ENCODE measurements around the gene INTS12. TPM values are rescaled to one million over a fixed set of nuclear protein-coding genes. Genes with fewer than 3 reads are reported as not detected.

The INTS12 gene
- total and polyA plus RNA-seq, 7 donors: 13.4 to 25.2 (median 21.0) TPM

DNA sequence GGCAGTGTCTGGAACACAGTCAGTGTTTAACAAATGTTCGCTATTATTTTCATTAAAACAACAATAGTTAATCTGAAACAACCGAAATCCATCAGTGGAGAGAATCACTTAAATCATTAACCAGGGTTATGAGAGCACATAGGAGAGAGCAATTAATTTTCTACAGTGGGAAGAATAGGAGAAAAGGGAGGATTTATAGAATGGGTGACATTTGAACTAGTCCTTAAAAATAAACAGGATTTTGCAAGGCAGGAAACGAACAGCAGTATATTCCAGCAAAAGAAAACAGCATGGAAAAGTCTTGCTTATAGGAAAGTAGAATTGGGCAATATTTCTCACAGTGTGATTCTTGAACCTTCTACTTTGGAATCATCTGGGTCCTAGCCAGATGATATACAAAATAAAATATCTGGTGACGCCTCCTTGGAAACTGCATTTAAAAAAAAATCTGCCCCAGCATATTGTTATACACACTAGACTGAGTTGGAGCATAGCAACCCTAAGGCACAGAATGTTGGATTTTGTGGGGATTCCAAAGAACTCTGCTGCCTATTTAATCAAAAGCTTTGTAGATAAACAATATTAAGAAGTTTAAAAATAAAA, 56.1 kb downstream of the INTS12 start:
- Histone ChIP-seq H3K36me3 (no peaks in the 10 kb centered on the region), H3K9me3 (no peaks in the 10 kb centered on the region), H3K4me3 (no peak overlapping the region), H3K4me1 (peaks cover 0 to 17% (median 3%) of the 10 kb centered on the region in 4 donors), H3K27ac (no peak overlapping the region), H3K27me3 (no peaks in the 10 kb centered on the region)
- TF ChIP-seq, protein P1, sequence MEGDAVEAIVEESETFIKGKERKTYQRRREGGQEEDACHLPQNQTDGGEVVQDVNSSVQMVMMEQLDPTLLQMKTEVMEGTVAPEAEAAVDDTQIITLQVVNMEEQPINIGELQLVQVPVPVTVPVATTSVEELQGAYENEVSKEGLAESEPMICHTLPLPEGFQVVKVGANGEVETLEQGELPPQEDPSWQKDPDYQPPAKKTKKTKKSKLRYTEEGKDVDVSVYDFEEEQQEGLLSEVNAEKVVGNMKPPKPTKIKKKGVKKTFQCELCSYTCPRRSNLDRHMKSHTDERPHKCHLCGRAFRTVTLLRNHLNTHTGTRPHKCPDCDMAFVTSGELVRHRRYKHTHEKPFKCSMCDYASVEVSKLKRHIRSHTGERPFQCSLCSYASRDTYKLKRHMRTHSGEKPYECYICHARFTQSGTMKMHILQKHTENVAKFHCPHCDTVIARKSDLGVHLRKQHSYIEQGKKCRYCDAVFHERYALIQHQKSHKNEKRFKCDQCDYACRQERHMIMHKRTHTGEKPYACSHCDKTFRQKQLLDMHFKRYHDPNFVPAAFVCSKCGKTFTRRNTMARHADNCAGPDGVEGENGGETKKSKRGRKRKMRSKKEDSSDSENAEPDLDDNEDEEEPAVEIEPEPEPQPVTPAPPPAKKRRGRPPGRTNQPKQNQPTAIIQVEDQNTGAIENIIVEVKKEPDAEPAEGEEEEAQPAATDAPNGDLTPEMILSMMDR (IDR thresholded peaks at IDR 0.05): no peak
- 75 to 85% methylated on average over 4 of the region's 4 CpGs for WGBS, 2 donors
- intact Hi-C loops (cut with DNase I): no loop called here
- DNase-seq: no peak

DNA sequence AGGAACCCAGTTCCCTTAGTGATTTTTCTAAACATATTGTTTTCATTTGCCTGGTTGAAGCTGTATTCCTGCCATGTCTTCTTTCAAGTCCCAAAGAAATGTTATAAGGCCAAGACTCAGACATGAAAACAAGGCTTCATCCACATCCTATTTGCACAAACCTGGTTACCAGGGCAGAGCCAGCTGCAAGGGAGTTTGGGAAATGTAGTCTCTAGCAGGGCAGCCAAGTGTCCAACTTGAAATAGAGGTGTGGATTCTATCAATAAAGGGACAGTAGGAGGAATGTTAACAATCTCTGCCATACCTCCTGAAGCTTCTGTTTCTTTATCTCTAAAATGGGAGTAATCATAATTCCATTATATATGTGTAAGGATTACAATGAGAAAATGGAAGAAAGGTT, 56.6 kb downstream of the INTS12 start:
- Histone ChIP-seq H3K9me3 (no peaks in the 10 kb centered on the region), H3K4me3 (no peak overlapping the region), H3K36me3 (no peaks in the 10 kb centered on the region), H3K27me3 (no peaks in the 10 kb centered on the region), H3K4me1 (peaks cover 0 to 17% (median 3%) of the 10 kb centered on the region in 4 donors), H3K27ac (no peak overlapping the region)
- TF ChIP-seq, protein P1 (IDR thresholded peaks at IDR 0.05): no peak
- no peak for TF ChIP-seq EP300 (IDR thresholded peaks at IDR 0.05)
- no peak for TF ChIP-seq POLR2AphosphoS5 (IDR thresholded peaks at IDR 0.05)
- no peak for TF ChIP-seq POLR2A (IDR thresholded peaks at IDR 0.05)
- intact Hi-C loops (cut with DNase I): no loop called here
- no peak for DNase-seq

DNA sequence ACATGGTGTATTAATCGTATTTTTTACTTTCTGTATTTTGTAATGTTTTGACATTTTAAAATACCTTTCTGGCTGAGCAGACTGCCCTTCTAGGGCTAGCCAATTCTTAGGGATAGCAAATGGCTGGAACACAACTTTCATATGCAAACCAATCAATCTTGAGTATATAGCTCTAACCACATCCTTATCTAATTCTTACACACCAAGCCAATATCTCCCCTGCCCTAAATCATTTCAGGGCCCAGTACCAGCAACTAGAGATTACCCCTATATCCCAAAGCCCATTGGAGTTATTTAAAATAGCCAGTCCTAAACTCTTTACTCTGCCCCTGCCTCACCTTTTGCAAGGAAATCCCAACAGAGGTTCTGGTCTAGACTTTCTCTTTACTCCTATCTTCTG, 58.3 kb downstream of the INTS12 start:
- no peak overlapping the region for H3K27ac ChIP-seq
- H3K4me3 ChIP-seq: no peak overlapping the region
- peaks cover 0 to 17% (median 3%) of the 10 kb centered on the region in 4 donors for H3K4me1 ChIP-seq
- no peaks in the 10 kb centered on the region for H3K27me3 ChIP-seq
- no peaks in the 10 kb centered on the region for H3K9me3 ChIP-seq
- no peak for DNase-seq
- TF ChIP-seq POLR2A (IDR thresholded peaks at IDR 0.05): no peak
- intact Hi-C loops (cut with DNase I): no loop called here
- 88 to 97% methylated on average over 1 of the region's 1 CpG for WGBS, 2 donors
- no peaks in the 10 kb centered on the region for H3K36me3 ChIP-seq

DNA sequence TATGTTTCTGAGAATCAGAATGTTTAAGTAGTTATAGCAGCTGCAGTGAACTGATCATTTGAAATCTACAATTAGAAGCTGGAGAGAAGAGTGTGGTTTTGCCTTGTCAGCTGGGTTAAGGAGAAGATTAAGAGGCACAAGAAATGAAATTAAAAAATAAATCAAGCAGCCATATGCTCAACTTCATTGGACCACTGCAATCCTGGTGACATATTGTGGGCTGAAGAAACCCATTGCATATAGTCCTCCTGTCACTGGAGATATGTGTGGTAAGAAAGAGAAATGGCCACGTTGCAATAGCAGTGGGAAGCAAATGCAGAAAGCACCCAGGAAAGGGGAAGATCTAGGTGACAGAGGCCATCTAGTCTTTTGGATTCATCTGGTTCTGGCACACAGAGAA, 63.0 kb downstream of the INTS12 start:
- Histone ChIP-seq H3K36me3 (no peaks in the 10 kb centered on the region), H3K4me1 (no peaks in the 10 kb centered on the region), H3K4me3 (no peak overlapping the region), H3K27me3 (no peaks in the 10 kb centered on the region), H3K27ac (no peak overlapping the region), H3K9me3 (no peaks in the 10 kb centered on the region)
- intact Hi-C loops (cut with DNase I): no loop called here
- TF ChIP-seq POLR2A (IDR thresholded peaks at IDR 0.05) (no peak), EP300 (IDR thresholded peaks at IDR 0.05) (no peak), POLR2AphosphoS5 (IDR thresholded peaks at IDR 0.05) (no peak)
- TF ChIP-seq, protein P1 (IDR thresholded peaks at IDR 0.05): no peak
- WGBS, 2 donors: 67 to 81% methylated on average over 1 of the region's 1 CpG
- DNase-seq: no peak

DNA sequence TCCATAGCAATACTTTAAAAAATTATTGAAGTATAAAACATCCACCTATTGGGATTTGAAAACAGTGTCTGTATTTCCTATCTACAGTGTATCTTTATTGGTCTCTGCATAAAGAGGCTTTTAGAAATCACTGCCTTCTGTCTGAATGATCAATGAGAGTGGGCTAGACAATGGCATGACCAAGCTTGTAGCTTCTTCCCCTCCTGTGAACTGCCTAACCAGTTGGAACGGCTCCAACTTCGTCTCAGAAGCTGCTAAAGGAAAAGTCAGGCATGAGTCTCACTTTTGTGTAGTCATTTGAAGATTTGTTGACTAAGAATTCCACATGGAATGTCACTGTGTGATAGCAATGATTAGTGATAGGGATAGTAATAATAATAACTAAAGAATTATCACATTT, 64.2 kb downstream of the INTS12 start:
- no peaks in the 10 kb centered on the region for H3K36me3 ChIP-seq
- no peak for DNase-seq
- intact Hi-C loops (cut with DNase I): no loop called here
- no peaks in the 10 kb centered on the region for H3K9me3 ChIP-seq
- no peak overlapping the region for H3K27ac ChIP-seq
- no peaks in the 10 kb centered on the region for H3K4me1 ChIP-seq
- 74 to 79% methylated on average over 2 of the region's 2 CpGs for WGBS, 2 donors
- TF ChIP-seq, protein P1 (IDR thresholded peaks at IDR 0.05): no peak
- no peak for TF ChIP-seq POLR2A (IDR thresholded peaks at IDR 0.05)
- no peak for TF ChIP-seq POLR2AphosphoS5 (IDR thresholded peaks at IDR 0.05)
- no peak for TF ChIP-seq EP300 (IDR thresholded peaks at IDR 0.05)
- no peaks in the 10 kb centered on the region for H3K27me3 ChIP-seq
- no peak overlapping the region for H3K4me3 ChIP-seq

Data from sigmoid colon (tissue), 7 donors.